Gastrocnemius medialis (tissue), 4 donors: Measurements from ENCODE around the gene ZNF423.

Experiments used
- POLR2A ChIP-seq, 2 donors: fragments of 450-650 bp; IDR thresholded peaks; one replicate each; pipeline ENCODE4 v1.6.1; 2017; ENCODE audit warnings: antibody characterized with exemption in 2 of 2, mild to moderate bottlenecking in 2 of 2, moderate library complexity in 2 of 2
- TF ChIP-seq, protein P1 (sequence below), 5 experiments: fragments of 450-650 bp in 3 of 5; fragments of 200-600 bp in 2 of 5; sonication (generic) in 2 of 5; IDR thresholded peaks in 4 of 5; conservative IDR thresholded peaks in 1 of 5; 1 replicate in 4 of 5; 2 replicates in 1 of 5; pipeline ENCODE4 v1.5.1; 2016 to 2019; ENCODE audit warnings: antibody characterized with exemption in 5 of 5, mild to moderate bottlenecking in 3 of 5, moderate library complexity in 3 of 5

DNA sequence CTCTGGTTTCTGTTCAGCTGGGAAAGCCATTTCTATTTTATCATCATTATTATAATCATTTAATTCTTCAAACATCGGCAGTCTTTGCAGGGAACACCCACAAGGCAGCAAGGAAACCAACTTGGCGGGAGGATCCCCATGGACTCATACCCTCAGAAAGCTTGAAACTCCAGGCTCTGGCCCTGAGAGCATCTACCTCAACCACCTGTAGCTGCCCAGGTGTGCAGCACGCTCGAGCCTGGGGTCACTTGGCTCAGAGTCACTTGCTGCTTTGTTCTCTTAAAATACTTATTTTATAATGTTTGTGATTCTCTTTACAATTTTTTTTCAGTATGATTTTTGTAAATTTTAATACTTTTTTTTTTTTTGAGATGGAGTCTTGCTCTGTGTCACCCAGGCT lies 6.8 kb upstream of the ZNF423 start:
- TF ChIP-seq, protein P1, sequence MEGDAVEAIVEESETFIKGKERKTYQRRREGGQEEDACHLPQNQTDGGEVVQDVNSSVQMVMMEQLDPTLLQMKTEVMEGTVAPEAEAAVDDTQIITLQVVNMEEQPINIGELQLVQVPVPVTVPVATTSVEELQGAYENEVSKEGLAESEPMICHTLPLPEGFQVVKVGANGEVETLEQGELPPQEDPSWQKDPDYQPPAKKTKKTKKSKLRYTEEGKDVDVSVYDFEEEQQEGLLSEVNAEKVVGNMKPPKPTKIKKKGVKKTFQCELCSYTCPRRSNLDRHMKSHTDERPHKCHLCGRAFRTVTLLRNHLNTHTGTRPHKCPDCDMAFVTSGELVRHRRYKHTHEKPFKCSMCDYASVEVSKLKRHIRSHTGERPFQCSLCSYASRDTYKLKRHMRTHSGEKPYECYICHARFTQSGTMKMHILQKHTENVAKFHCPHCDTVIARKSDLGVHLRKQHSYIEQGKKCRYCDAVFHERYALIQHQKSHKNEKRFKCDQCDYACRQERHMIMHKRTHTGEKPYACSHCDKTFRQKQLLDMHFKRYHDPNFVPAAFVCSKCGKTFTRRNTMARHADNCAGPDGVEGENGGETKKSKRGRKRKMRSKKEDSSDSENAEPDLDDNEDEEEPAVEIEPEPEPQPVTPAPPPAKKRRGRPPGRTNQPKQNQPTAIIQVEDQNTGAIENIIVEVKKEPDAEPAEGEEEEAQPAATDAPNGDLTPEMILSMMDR (IDR thresholded peaks at IDR 0.05 in 4 of 5, conservative IDR thresholded peaks at IDR 0.05 in 1 of 5) = no peak
- no peak for TF ChIP-seq POLR2A (IDR thresholded peaks at IDR 0.05)
